DOHH2 (cell line): Measurements from ENCODE around the gene PTGR3.
A peak's percentile ranks its signal among the peaks of the same experiment; 100 is the strongest.

Source experiments
- H3F3A ChIP-seq: fragments of 200-600 bp; sonication (generic), shearing (Covaris generic); 2 replicates; pipeline ENCODE4 v1.6.0; 2016; ENCODE audit warnings: antibody characterized with exemption, mild to moderate bottlenecking; ENCODE audit not compliant: control insufficient read depth, insufficient read depth
- H3K27ac ChIP-seq: fragments of 200-600 bp; sonication (generic); 2 replicates; pipeline ENCODE4 v1.5.1; 2014; ENCODE audit warnings: low read depth, mild to moderate bottlenecking, low read length, moderate library complexity
- H3K27me3 ChIP-seq: fragments of 200-600 bp; sonication (generic); 2 replicates; pipeline ENCODE4 v1.6.1; 2014; ENCODE audit warnings: mild to moderate bottlenecking, low read length, mixed read lengths; ENCODE audit not compliant: control insufficient read depth
- H3K36me3 ChIP-seq: fragments of 200-600 bp; sonication (generic); 2 replicates; pipeline ENCODE4 v1.6.1; 2014; ENCODE audit warnings: mild to moderate bottlenecking, low read length, moderate library complexity, mixed read lengths; ENCODE audit not compliant: control insufficient read depth
- H3K4me1 ChIP-seq: fragments of 200-600 bp; sonication (generic); 2 replicates; pipeline ENCODE4 v1.6.1; 2014; ENCODE audit warnings: mild to moderate bottlenecking, low read length, mixed read lengths; ENCODE audit not compliant: control insufficient read depth
- H3K4me2 ChIP-seq: fragments of 200-600 bp; sonication (generic); 2 replicates; pipeline ENCODE4 v1.6.0; 2014; ENCODE audit warnings: mild to moderate bottlenecking, low read length, moderate library complexity
- H3K4me3 ChIP-seq: fragments of 200-600 bp; sonication (generic); 2 replicates; pipeline ENCODE4 v1.5.1; 2014; ENCODE audit warnings: mild to moderate bottlenecking, low read length, mixed read lengths
- H3K79me2 ChIP-seq: fragments of 200-600 bp; sonication (generic); 2 replicates; pipeline ENCODE4 v1.6.1; 2014; ENCODE audit warnings: mild to moderate bottlenecking, low read length, mixed read lengths; ENCODE audit not compliant: control insufficient read depth
- H3K9me2 ChIP-seq: fragments of 200-600 bp; sonication (generic); replicated peaks from 2 replicates; pipeline ENCODE4 v1.6.1; 2014; ENCODE audit warnings: mild to moderate bottlenecking, low read length, mixed read lengths; ENCODE audit not compliant: control insufficient read depth
- H3K9me3 ChIP-seq: fragments of 200-600 bp; sonication (generic); 2 replicates; pipeline ENCODE4 v1.6.1; 2014; ENCODE audit warnings: antibody characterized with exemption, low read length, mixed read lengths; ENCODE audit not compliant: control insufficient read depth, insufficient read depth
- H4K20me1 ChIP-seq: fragments of 200-600 bp; sonication (generic); 2 replicates; pipeline ENCODE4 v1.6.0; 2014; ENCODE audit warnings: low read depth, mild to moderate bottlenecking, antibody characterized with exemption, low read length, moderate library complexity; ENCODE audit not compliant: control insufficient read depth, insufficient read depth
- EZH2phosphoT487 ChIP-seq: fragments of 200-600 bp; sonication (generic); IDR thresholded peaks from 2 replicates; pipeline ENCODE4 v1.6.1; 2017; ENCODE audit warnings: borderline replicate concordance, mild to moderate bottlenecking, antibody characterized with exemption, low read length, moderate library complexity, mixed read lengths
- TF ChIP-seq, protein P1 (sequence below): fragments of 200-600 bp; sonication (generic); IDR thresholded peaks from one replicate; pipeline ENCODE4 v1.5.1; 2014; ENCODE audit warnings: antibody characterized with exemption, mild to moderate bottlenecking, low read depth, low read length; ENCODE audit not compliant: poor library complexity, severe bottlenecking

Gene PTGR3, protein sequence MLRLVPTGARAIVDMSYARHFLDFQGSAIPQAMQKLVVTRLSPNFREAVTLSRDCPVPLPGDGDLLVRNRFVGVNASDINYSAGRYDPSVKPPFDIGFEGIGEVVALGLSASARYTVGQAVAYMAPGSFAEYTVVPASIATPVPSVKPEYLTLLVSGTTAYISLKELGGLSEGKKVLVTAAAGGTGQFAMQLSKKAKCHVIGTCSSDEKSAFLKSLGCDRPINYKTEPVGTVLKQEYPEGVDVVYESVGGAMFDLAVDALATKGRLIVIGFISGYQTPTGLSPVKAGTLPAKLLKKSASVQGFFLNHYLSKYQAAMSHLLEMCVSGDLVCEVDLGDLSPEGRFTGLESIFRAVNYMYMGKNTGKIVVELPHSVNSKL

GRCh38 chr18:75209129-75209950 lies at the start of gene PTGR3:
PTGR3 (minus strand) TSS chr18:75209139; CDS start chr18:75209058, 81 bp downstream.
- peaks cover 73% of the 10 kb centered on the region for H3K79me2 ChIP-seq
- H3K27ac ChIP-seq: peak within 1 kb of the TSS; percentile 86
- peaks cover 33% of the 10 kb centered on the region for H3K4me1 ChIP-seq
- peak within 1 kb of the TSS; percentile 92 for H3K4me3 ChIP-seq
- H4K20me1 ChIP-seq: peaks cover 13% of the 10 kb centered on the region; the same call in 1 of the 2 replicates
- peaks cover 11% of the 10 kb centered on the region for H3K27me3 ChIP-seq
- TF ChIP-seq, protein P1, sequence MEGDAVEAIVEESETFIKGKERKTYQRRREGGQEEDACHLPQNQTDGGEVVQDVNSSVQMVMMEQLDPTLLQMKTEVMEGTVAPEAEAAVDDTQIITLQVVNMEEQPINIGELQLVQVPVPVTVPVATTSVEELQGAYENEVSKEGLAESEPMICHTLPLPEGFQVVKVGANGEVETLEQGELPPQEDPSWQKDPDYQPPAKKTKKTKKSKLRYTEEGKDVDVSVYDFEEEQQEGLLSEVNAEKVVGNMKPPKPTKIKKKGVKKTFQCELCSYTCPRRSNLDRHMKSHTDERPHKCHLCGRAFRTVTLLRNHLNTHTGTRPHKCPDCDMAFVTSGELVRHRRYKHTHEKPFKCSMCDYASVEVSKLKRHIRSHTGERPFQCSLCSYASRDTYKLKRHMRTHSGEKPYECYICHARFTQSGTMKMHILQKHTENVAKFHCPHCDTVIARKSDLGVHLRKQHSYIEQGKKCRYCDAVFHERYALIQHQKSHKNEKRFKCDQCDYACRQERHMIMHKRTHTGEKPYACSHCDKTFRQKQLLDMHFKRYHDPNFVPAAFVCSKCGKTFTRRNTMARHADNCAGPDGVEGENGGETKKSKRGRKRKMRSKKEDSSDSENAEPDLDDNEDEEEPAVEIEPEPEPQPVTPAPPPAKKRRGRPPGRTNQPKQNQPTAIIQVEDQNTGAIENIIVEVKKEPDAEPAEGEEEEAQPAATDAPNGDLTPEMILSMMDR: no peak
- peak within 1 kb of the TSS; percentile 84 for H3K4me2 ChIP-seq
- no peaks in the 10 kb centered on the region for H3K9me3 ChIP-seq
- H3K36me3 ChIP-seq: no peaks in the 10 kb centered on the region
- no peaks in the 10 kb centered on the region for H3K9me2 ChIP-seq
- peaks cover 21% of the 10 kb centered on the region for H3F3A ChIP-seq

GRCh38 chr18:75257605-75258004 lies 48.7 kb upstream of the PTGR3 start:
- Histone ChIP-seq H3K27ac (no peak overlapping the region), H3K4me3 (no peak overlapping the region), H3K9me2 (no peaks in the 10 kb centered on the region), H3K9me3 (no peaks in the 10 kb centered on the region), H3K4me1 (peaks cover 12% of the 10 kb centered on the region), H3K36me3 (peaks cover 5% of the 10 kb centered on the region; the same call in 1 of the 2 replicates), H4K20me1 (peaks cover 4% of the 10 kb centered on the region; the same call in 1 of the 2 replicates), H3K4me2 (no peak overlapping the region), H3K79me2 (peaks cover 18% of the 10 kb centered on the region), H3K27me3 (no peaks in the 10 kb centered on the region), H3F3A (no peaks in the 10 kb centered on the region)
- TF ChIP-seq, protein P1: no peak
- no peak for TF ChIP-seq EZH2phosphoT487

GRCh38 chr18:75256376-75256775 lies 47.4 kb upstream of the PTGR3 start:
- Histone ChIP-seq H3K79me2 (peaks cover 26% of the 10 kb centered on the region), H3K4me2 (no peak overlapping the region), H3K27ac (no peak overlapping the region), H3K4me3 (no peak overlapping the region), H3K9me3 (no peaks in the 10 kb centered on the region), H4K20me1 (no peaks in the 10 kb centered on the region), H3K4me1 (peaks cover 4% of the 10 kb centered on the region), H3F3A (no peaks in the 10 kb centered on the region), H3K36me3 (peaks cover 5% of the 10 kb centered on the region; the same call in 1 of the 2 replicates), H3K9me2 (no peaks in the 10 kb centered on the region), H3K27me3 (no peaks in the 10 kb centered on the region)
- no peak for TF ChIP-seq EZH2phosphoT487
- TF ChIP-seq, protein P1: no peak
